A204.1 (cell line): ENCODE measurements around the gene TM7SF2.

Experiments
- FAIRE-seq: peaks from 2 replicates; lab custom pipeline; 2012; peaks lifted over from hg19 to GRCh38; lab: Jason Lieb, UNC

TM7SF2 gene

DNA sequence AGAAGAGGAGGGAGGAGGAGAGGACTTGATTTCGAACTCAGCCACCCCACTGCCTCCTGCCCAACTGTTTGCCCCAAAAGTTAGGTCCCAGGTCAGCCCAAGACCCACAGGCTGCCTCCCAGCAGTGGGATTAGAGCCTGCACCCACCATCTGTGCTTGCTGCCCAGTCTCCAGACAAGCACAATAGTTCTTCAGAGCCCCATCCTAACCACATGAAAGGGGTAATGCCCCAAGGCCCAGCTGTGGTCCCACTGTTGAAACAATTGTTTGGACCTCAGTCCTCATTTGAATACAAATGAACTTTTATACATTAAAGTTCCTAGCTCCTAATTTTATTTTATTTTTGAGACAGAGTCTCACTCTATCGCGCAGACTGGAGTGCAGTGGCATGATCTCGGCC, 21.0 kb upstream of the TM7SF2 start:
- no peak for FAIRE-seq

DNA sequence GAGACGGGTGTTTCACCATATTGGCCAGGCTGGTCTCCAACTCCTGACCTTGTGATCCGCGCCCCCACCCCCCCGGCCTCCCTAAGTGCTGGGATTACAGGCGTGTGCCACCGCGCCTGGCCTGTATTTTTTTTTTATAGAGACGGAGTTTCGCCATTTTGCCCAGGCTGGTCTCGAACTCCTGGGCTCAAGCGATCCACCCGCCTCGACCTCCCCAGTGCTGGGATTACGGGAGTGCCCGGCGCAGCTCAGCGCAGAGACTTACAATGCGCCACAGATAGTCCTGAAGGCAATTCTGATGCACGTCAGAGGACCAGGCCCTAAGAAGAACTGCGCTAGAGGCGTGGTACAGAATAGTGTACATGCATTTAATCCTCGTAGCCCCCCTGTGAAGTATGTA, 16.2 kb upstream of the TM7SF2 start:
- no peak for FAIRE-seq

DNA sequence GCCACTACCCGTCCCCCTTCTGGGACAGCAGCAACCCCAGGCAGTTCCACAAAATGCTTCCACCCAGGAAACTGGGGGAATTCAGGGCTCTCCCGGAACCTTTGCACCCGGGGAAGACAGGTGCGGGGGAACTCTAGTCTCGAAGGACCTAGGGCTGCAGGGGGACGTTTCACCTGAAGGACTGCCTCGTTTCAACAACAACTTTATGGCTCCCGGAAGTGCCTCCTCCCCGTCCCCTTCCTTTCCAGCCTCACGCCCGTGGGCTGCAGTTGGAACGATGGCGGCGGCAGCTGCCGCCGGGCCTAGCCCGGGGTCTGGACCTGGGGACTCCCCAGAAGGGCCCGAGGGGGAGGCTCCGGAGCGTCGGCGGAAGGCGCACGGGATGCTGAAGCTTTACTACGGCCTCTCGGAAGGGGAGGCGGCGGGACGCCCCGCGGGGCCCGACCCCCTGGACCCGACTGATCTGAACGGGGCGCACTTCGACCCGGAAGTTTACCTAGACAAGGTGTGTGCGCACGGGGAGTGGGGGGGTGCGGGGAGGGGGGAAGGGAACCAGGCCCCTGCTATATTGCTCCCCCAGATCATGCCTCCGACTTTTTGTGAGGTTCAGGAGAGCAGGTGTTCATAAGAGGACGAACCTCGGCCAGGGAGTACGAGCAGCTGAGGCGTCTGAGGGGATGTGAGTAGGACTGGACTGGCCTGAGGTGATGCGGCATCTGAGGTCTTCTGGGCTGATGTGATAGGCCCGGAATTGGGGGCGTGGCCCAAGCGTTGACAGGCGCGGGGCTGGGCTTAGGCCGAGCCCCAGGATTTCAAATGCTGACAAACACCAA, 15.5 kb upstream of the TM7SF2 start, which contains the start of gene VPS51:
VPS51 (plus strand) TSS at position 241 of the 833 bp plus-strand sequence; CDS start at position 278, 37 bp downstream.
- no peak for FAIRE-seq

DNA sequence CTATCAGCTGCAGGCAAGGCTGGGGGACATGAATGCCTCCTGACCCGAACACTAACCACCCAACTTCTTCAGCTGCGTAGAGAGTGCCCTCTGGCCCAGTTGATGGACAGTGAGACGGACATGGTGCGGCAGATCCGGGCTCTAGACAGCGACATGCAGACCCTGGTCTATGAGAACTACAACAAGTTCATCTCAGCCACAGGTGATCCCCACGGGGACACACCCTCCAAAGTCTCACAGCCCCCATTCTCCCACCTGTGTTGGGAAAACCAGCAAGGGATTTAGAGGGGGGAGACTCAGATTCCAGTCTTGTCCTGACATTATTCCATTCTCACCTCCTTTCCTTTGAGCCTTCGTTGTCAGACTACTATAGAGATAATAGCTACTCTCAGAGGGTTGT, 14.7 kb upstream of the TM7SF2 start:
- FAIRE-seq = no peak

DNA sequence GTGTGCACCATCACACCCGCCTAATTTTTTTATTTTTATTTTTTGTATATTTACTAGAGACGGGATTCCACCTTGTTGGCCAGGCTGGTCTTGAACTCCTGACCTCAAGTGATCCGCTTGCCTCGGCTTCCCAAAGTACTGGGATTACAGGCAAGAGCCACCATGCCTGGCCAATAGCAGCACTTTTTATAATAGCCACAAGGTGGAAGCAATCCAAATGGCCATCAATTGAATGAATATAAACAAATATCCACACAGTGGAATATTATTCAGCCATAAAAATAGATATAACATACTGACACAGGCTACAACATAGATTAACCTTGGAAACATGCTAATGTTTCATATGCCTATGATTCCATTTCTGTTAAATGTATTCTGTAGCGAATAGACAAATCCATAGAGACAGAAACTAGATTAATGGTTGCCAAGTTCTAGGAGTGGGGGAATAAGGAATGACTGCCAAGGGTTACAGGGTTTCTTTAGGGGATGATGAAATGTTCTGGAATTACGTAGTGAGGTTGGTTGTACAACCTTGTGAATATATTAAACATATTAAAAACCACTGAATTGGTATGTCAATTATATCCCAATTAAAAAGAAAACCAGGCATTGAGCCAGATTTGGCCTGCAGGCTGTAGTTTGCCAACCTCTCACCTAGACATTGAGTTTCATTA, 10.9 kb upstream of the TM7SF2 start:
- FAIRE-seq = no peak

DNA sequence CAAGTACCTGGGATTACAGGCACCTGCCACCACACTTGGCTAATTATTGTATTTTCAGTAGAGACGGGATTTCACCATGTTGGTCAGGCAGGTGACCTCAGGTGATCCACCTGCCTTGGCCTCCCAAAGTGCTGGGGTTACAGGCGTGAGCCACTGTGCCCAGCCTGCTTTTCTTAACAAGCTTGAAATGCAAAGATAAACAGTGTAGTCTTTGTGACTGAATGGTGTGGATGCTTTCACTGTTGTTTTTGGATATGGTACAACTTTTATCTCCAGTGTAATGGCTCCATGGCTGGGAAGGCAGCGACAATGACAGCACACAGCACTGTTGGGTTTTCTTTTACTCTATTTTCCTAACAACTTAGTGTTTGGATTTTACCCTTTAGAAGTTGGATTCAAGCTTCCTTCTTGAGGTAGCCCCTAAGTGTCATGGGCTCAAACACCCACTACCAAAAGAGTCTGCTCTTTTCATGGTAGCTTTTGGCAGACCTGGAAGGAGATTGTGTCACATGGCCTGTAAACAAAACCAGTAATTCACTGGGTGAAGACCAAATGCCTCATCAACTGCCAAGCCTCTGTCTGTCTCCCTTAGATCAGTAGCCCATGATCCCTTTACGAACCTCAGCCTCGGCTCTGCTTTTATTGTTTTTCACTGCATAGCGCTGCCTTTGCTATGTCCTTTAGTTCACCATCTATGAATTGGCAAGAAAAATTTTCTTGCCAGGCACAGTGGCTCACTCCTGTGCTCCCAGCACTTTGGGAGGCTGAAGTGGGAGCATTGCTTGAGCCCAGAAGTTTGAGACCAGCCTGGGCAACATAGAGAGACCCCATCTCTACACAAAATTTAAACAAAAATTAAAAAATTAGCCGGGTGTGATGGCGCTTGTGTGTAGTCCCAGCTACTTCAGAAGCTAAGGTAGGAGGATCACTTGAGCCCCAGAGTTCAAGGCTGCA, 9.3 kb upstream of the TM7SF2 start:
- no peak for FAIRE-seq

DNA sequence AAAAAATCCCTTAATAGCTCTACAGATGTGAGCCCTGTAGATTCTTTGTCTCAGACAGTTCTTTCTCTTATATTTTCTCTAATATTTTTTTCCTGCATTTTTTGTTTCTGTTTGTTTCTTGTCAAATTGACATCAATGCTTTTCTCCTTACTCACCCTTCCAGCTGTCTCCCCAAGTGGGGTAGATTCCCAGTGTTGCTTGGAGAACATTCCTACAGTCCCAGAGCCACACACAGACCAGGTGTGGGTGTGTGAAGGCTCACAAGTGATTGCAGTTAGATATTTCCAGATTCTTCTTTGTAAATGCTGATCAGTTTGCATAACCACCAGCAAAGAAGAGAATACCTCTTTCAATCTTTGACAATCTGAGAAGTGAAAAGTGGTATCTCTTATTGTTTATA, 8.2 kb upstream of the TM7SF2 start:
- FAIRE-seq = no peak

DNA sequence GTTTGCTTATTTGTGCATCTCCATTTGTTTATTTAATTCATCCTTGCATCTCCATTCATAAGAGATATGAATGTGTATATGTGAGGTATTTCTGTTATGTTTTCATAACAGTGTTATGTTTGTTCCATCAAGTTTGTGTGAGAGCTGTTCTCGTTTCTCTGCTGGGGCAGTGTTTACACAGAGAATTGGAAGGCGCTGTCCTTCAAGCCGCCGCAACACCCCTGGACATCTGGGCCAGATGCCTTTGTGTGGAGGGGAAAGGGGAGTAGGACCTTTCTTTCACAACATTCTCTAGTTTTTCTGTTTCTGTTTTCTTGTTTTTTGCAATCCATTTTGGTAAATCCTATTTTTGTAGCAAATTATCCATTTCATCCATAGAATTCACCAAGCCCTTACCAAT, 7.0 kb upstream of the TM7SF2 start:
- no peak for FAIRE-seq

DNA sequence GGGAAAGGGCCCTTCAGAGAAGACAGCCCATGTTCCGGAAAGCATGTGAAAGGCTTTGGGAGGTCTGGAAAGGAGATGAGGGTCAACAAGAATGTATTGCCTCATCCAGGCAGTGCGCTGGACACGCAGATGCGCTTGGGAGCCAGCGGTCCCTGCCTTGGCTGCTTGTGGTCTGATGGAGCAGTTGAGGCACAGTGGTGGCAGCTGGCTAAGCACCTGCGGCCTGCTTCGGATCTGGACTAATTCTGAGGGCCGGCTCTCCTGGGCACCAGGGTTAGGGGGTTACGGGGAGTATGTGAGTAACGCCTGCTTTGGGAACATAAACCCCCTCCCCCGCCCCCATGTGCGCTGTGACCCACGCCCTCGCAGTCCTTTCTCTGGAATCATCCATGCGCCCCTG, 4.6 kb upstream of the TM7SF2 start:
- no peak for FAIRE-seq

DNA sequence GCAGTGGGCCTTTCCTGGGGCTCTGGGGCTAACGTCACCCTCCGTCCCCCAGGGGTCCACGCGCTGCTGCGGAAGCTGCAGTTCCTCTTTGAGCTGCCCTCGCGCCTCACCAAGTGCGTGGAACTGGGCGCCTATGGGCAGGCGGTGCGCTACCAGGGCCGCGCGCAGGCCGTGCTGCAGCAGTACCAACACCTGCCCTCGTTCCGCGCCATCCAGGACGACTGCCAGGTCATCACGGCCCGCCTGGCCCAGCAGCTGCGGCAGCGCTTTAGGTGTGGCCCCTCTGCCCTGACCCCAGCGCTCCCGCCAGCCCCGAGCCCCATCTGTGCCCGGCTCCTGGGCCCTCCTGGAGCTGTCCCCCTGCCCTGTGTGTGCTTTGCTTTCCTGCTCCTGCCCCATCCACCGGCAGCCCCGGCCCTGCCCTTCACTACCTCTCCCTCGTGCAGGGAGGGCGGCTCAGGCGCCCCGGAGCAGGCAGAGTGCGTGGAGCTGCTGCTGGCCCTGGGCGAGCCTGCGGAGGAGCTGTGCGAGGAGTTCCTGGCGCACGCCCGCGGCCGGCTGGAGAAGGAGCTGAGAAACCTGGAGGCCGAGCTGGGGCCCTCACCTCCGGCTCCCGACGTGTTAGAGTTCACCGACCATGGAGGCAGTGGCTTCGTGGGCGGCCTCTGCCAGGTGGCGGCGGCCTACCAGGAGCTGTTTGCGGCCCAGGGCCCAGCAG, 3.8 kb upstream of the TM7SF2 start:
- FAIRE-seq = no peak

DNA sequence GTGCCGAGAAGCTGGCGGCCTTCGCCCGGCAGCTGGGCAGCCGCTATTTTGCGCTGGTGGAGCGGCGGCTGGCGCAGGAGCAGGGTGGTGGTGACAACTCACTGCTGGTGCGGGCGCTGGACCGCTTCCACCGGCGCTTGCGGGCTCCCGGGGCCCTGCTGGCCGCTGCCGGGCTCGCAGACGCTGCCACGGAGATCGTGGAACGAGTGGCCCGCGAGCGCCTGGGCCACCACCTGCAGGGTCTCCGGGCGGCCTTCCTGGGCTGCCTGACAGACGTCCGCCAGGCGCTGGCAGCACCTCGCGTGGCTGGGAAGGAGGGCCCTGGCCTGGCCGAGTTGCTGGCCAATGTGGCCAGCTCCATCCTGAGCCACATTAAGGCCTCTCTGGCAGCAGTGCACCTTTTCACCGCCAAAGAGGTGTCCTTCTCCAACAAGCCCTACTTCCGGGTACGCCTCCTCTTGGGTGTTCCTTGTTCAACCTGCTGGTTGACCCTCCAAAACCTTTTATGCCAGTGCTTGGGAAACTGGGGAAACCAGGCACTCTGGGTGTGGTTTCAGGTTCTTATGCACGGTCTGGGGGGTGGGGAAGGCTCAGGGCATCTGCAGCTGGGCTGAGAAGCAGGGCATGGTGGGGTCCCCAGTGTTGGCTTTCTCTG, 3.1 kb upstream of the TM7SF2 start:
- FAIRE-seq = no peak

DNA sequence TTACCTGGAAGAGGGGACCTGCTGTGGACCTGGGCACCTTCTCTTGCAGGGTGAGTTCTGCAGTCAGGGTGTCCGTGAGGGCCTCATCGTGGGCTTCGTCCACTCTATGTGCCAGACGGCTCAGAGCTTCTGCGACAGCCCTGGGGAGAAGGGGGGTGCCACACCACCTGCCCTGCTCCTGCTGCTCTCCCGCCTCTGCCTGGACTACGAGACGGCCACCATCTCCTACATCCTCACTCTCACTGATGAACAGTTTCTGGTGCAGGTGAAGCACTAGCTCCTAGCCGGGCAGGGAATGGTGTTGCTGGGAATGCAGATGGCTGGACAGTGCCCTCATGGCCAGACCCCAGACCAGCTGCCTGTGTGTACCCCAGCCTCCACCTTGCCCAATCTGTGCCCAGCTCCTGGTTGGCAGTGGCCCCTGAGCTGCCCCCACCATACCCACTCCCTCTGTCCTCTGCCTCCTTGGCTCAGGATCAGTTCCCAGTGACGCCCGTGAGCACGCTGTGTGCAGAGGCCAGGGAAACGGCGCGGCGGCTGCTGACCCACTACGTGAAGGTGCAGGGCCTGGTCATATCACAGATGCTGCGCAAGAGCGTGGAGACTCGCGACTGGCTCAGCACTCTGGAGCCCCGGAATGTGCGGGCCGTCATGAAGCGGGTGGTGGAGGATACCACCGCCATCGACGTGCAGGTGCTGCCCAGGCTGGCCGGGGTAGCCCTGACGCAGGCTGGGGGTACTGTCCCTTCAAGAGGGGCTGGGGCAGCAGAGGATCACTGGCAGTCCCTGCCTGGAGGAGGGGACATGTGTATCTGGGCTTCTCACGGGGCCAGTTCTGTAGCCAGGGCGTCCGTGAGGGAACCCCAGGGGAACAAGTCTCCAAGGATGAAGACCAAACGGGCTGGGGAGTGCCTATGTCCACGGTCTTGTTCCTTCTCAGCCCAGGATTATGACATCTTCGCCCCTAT, 2.2 kb upstream of the TM7SF2 start:
- FAIRE-seq = no peak

DNA sequence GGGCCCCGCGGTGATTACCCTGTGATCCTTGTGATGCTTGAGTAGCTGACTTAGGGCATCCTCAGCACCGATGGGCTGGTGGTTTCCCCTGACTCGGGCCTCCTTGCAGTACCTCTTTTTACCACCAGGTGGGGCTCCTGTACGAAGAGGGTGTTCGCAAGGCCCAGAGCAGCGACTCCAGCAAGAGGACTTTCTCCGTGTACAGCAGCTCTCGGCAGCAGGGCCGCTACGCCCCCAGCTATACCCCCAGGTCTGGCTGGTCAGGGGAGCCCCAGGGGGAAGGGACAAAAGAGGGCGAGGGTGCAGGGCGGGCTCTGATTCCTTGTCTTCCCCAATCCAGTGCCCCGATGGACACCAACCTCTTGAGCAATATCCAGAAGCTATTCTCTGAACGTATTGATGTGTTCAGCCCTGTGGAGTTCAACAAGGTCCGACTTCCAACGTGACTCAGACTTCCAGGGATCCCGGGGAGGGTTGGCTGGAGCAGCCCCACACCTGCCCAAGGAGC, 1.3 kb upstream of the TM7SF2 start:
- FAIRE-seq = no peak

DNA sequence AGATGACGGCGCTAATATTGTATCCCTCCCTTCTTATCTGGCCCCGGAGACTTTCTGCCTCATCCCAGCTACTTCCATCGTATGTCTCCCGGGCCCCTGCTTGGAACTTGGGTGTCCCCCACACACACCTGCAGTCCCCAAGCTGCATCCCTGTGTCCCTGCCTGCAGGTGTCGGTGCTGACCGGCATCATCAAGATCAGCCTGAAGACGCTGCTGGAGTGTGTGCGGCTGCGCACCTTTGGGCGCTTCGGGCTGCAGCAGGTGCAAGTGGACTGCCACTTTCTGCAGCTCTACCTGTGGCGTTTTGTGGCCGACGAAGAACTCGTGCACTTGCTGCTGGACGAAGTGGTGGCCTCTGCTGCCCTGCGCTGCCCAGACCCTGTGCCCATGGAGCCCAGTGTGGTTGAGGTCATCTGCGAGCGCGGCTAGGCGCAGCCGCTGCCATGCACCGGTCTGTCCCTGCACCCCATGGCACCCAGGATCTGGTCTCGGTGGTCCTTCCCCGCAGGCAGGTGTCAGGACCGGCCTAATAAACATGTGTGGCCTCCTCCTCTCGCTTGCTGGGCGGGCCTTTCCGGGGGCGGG, 421 bp upstream of the TM7SF2 start:
- FAIRE-seq = no peak

DNA sequence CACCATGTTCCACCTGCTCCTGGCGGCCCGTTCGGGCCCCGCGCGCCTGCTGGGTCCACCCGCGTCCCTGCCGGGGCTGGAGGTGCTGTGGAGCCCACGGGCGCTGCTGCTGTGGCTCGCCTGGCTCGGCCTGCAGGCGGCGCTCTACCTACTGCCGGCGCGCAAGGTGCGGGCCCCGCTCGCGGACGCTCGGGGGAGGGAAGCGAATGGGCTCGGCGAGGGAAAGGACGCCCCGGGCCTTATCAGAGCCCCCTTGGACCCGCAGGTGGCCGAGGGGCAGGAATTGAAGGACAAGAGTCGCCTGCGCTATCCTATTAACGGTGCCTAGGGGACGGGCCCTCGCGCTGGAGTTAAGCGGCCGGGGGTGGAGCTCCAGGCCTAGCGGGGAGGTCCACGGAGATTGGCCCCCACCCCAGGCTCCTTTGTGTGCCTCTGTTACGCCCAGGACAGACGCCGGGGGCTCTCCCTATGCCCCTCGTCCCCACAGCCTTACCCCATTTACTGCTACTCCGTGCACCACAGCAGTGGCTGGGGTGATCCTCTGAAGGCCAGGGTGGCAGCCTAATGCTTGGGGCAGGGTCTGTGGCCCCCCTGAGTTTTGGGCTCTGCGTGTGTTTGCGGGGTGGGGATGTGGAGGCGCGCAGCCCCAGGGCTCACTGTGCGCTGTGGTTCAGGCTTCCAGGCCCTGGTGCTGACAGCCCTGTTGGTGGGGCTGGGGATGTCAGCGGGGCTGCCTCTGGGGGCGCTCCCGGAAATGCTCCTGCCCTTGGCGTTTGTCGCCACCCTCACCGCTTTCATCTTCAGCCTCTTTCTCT, 1.1 kb downstream of the TM7SF2 start:
- no peak for FAIRE-seq

DNA sequence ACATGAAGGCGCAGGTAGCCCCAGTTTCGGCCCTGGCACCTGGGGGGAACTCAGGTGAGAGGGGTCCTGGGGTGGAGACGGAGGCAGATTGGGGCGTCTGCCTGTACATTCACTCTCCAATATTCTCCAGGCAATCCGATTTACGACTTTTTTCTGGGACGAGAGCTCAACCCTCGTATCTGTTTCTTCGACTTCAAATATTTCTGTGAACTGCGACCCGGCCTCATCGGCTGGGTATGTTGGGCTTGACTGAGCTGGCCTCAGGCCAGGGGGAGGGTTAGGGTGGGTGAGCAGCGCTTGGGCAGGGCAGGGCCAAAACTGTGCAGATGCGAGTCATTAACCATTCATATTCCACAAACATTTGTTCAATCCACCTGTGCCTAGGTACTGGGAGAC, 1.7 kb downstream of the TM7SF2 start:
- no peak for FAIRE-seq

DNA sequence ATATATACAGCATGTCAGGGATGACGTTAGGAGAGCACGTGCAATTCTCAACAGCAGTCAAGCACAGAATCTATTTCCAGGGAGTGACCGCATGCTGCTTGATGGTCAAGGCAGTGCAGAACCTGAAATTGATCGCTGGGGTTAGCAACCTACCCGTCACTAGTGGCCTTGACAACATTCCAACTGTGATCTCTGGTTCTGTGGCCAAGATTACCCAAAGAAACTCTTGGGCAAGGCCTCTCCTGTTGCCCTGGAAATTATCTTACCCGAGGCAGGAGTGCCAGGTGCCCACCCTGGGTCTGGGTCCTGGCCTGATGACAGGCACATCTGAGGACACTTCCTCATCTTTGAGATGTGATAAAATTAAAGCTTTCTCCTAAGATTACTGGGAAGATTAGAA, 2.2 kb downstream of the TM7SF2 start:
- FAIRE-seq = no peak

DNA sequence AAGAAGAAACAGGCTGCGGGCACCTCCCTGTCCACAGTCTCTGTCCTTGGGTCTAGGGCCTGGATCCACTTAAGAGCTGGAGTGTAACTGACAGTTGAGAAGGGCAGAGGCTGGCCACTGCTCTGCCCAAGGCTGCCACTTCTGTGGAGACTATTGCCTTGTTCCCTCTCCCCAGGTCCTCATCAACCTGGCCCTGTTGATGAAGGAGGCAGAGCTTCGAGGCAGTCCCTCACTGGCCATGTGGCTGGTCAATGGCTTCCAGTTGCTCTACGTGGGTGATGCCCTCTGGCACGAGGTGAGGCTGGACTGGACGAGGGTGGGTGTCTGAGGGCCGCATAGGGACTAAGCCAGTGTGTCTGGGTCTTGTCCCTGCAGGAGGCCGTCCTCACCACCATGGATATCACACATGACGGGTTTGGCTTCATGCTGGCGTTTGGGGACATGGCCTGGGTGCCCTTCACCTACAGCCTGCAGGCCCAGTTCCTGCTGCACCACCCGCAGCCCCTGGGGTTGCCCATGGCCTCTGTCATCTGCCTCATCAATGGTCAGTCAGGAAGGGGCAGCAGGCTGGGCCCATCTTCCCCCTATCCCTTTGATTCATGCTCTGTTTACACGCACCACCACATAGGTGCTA, 3.0 kb downstream of the TM7SF2 start:
- no peak for FAIRE-seq
